ENCODE data around the gene PPARG. TPM values are rescaled to one million over a fixed set of nuclear protein-coding genes. Genes with fewer than 3 reads are reported as not detected.

Gene PPARG
- total RNA-seq, 6 donors from 2014 or later, result 39.8 to 93.9 (median 52.7) TPM

GRCh38 chr3:12303993-12304392, 15.1 kb downstream of the PPARG start:
- H3K4me1 ChIP-seq, result no peaks in the 10 kb centered on the region
- peak in 1 of 4 donors; percentile 45 for TF ChIP-seq EP300 (IDR thresholded peaks at IDR 0.05)
- no peak for TF ChIP-seq POLR2A (IDR thresholded peaks at IDR 0.05)
- TF ChIP-seq CTCF (IDR thresholded peaks at IDR 0.05), result no peak
- H3K27ac ChIP-seq, result no peak overlapping the region
- H3K4me3 ChIP-seq, result no peak overlapping the region
- DNase-seq (no peak), ATAC-seq (ENCODE audit: low FRiP score in 2 of 2) (peak in 1 of 2 donors; percentile 58)
- no peaks in the 10 kb centered on the region for H3K9me3 ChIP-seq
- H3K36me3 ChIP-seq, result no peaks in the 10 kb centered on the region
- H3K27me3 ChIP-seq, result no peaks in the 10 kb centered on the region
- WGBS, 2 donors, result 72 to 79% methylated on average over 6 of the region's 6 CpGs

GRCh38 chr3:12307136-12307535, 18.3 kb downstream of the PPARG start:
- no peak for TF ChIP-seq EP300 (IDR thresholded peaks at IDR 0.05)
- no peak for TF ChIP-seq CTCF (IDR thresholded peaks at IDR 0.05)
- Histone ChIP-seq H3K27ac (no peak overlapping the region), H3K4me1 (no peaks in the 10 kb centered on the region), H3K4me3 (no peak overlapping the region), H3K27me3 (no peaks in the 10 kb centered on the region), H3K36me3 (no peaks in the 10 kb centered on the region), H3K9me3 (no peaks in the 10 kb centered on the region)
- 60 to 84% methylated on average over 2 of the region's 2 CpGs for WGBS, 2 donors
- DNase-seq (no peak), ATAC-seq (ENCODE audit: low FRiP score in 2 of 2) (no peak)

- no peaks in the 10 kb centered on the region for H3K27me3 ChIP-seq
- H3K4me3 ChIP-seq, result no peak overlapping the region
- no peak for TF ChIP-seq CTCF (IDR thresholded peaks at IDR 0.05)
- TF ChIP-seq POLR2AphosphoS5 (IDR thresholded peaks at IDR 0.05), result no peak
- TF ChIP-seq POLR2A (IDR thresholded peaks at IDR 0.05), result no peak
- TF ChIP-seq EP300 (IDR thresholded peaks at IDR 0.05), result no peak
- no peaks in the 10 kb centered on the region for H3K9me3 ChIP-seq
- ATAC-seq (ENCODE audit: low FRiP score in 2 of 2) (no peak), DNase-seq (no peak)
- H3K36me3 ChIP-seq, result no peaks in the 10 kb centered on the region
- no peak overlapping the region for H3K27ac ChIP-seq
- no peaks in the 10 kb centered on the region for H3K4me1 ChIP-seq
These were observed 19.6 kb downstream of the PPARG start for GRCh38 chr3:12308517-12308916.

GRCh38 chr3:12309716-12310115, 20.8 kb downstream of the PPARG start:
- 63 to 66% methylated on average over 4 of the region's 4 CpGs for WGBS, 2 donors
- ATAC-seq (ENCODE audit: low FRiP score in 2 of 2) (no peak), DNase-seq (no peak)
- Histone ChIP-seq H3K9me3 (no peaks in the 10 kb centered on the region), H3K27me3 (no peaks in the 10 kb centered on the region), H3K4me1 (no peaks in the 10 kb centered on the region), H3K27ac (no peak overlapping the region), H3K4me3 (no peak overlapping the region), H3K36me3 (no peaks in the 10 kb centered on the region)
- no peak for TF ChIP-seq POLR2A (IDR thresholded peaks at IDR 0.05)
- TF ChIP-seq POLR2AphosphoS5 (IDR thresholded peaks at IDR 0.05), result no peak
- TF ChIP-seq EP300 (IDR thresholded peaks at IDR 0.05), result no peak
- no peak for TF ChIP-seq CTCF (IDR thresholded peaks at IDR 0.05)

- ATAC-seq (ENCODE audit: low FRiP score in 2 of 2) (no peak), DNase-seq (no peak)
- H3K9me3 ChIP-seq, result no peaks in the 10 kb centered on the region
- WGBS, 2 donors, result 95 to 100% methylated on average over 1 of the region's 1 CpG
- H3K36me3 ChIP-seq, result no peaks in the 10 kb centered on the region
- H3K27me3 ChIP-seq, result no peaks in the 10 kb centered on the region
- H3K4me3 ChIP-seq, result no peak overlapping the region
- H3K27ac ChIP-seq, result no peak overlapping the region
- no peak for TF ChIP-seq CTCF (IDR thresholded peaks at IDR 0.05)
- no peak for TF ChIP-seq EP300 (IDR thresholded peaks at IDR 0.05)
- TF ChIP-seq POLR2A (IDR thresholded peaks at IDR 0.05), result no peak
- no peak for TF ChIP-seq POLR2AphosphoS5 (IDR thresholded peaks at IDR 0.05)
- H3K4me1 ChIP-seq, result no peaks in the 10 kb centered on the region
These were observed 23.1 kb downstream of the PPARG start for GRCh38 chr3:12312010-12312409.

Data from upper lobe of left lung (tissue), 6 donors.